ENCODE measurements around the gene SLC30A2. TPM values are rescaled to one million over a fixed set of nuclear protein-coding genes. Genes with fewer than 3 reads are reported as not detected.
A peak's percentile ranks its signal among the peaks of the same experiment; 100 is the strongest.

The SLC30A2 gene
- polyA plus RNA-seq, 3 donors, result not detected

GRCh38 chr1:26021647-26022403 lies 24.1 kb downstream of the SLC30A2 start, which contains the start of gene EXTL1:
Gene EXTL1, plus strand, starts transcription at chr1:26021775. Its CDS starts 872 bp downstream, at chr1:26022647.
- Mint-ChIP-seq H3K9me3 (peaks cover 0 to 4% (median 0%) of the 10 kb centered on the region in 7 donors), H3K27me3 (ENCODE audit: low read depth in 3 of 3) (peaks cover 11 to 32% (median 13%) of the 10 kb centered on the region in 3 donors), H3K27ac (peak within 1 kb of the TSS in 1 of 7 donors; percentile 61), H3K36me3 (peaks cover 0 to 5% of the 10 kb centered on the region in 2 donors), H3K4me1 (peaks cover 19% of the 10 kb centered on the region), H3K4me3 (no peak within 1 kb of the TSS)
- WGBS (ENCODE audit: insufficient coverage), result 75% methylated on average over 15 of the region's 15 CpGs
- no peak within 1 kb of the TSS for H3K4me2 ChIP-seq (replicated peaks; ENCODE audit: extremely low read depth, low read length, poor library complexity, severe bottlenecking)
- peaks cover 0 to 2% of the 10 kb centered on the region in 2 donors for H3K27me3 ChIP-seq (ENCODE audit: control insufficient read depth in 2 of 2, insufficient read depth in 2 of 2, low read length in 2 of 2)
- H3K36me3 ChIP-seq (replicated peaks in 1 of 2; ENCODE audit: control insufficient read depth in 1 of 2, insufficient read depth in 2 of 2, low read length in 2 of 2), result no peaks in the 10 kb centered on the region
- TF ChIP-seq CTCF (IDR thresholded peaks at IDR 0.05), result no peak
- no peaks in the 10 kb centered on the region for H3K9me3 ChIP-seq (replicated peaks in 1 of 2; ENCODE audit: control insufficient read depth in 1 of 2, insufficient read depth in 1 of 2, low read length in 2 of 2)
- intact Hi-C loops (cut with micrococcal nuclease), result no loop called here
- H3K27ac ChIP-seq (ENCODE audit: low read depth in 1 of 2, low read length in 2 of 2), result no peak within 1 kb of the TSS
- no peaks in the 10 kb centered on the region for H3K79me2 ChIP-seq (ENCODE audit: insufficient read depth, low read length)
- no peak within 1 kb of the TSS for H3K4me3 ChIP-seq (replicated peaks in 1 of 3; ENCODE audit: low read depth in 2 of 3, low read length in 3 of 3)
- no peaks in the 10 kb centered on the region for H4K20me1 ChIP-seq (ENCODE audit: insufficient read depth, low read length)
- peaks cover 10 to 15% of the 10 kb centered on the region in 2 donors for H3K4me1 ChIP-seq (ENCODE audit: control insufficient read depth in 1 of 2, insufficient read depth in 2 of 2, low read length in 2 of 2)
- no peak within 1 kb of the TSS for H3K9ac ChIP-seq (ENCODE audit: insufficient read depth, low read length, poor library complexity, severe bottlenecking)
- DNase-seq, result no peak
- H2AFZ ChIP-seq (ENCODE audit: insufficient read depth, low read depth, low read length, poor library complexity, severe bottlenecking), result no peak within 1 kb of the TSS

GRCh38 chr1:26020941-26021646 lies 24.8 kb downstream of the SLC30A2 start:
- peaks cover 0 to 5% of the 10 kb centered on the region in 2 donors for H3K36me3 Mint-ChIP-seq
- no peak overlapping the region for H3K4me2 ChIP-seq (replicated peaks; ENCODE audit: extremely low read depth, low read length, poor library complexity, severe bottlenecking)
- H3K27ac ChIP-seq (ENCODE audit: low read depth in 1 of 2, low read length in 2 of 2), result no peak overlapping the region
- H3K9me3 Mint-ChIP-seq, result peaks cover 0 to 4% (median 0%) of the 10 kb centered on the region in 7 donors
- TF ChIP-seq CTCF (IDR thresholded peaks at IDR 0.05), result no peak
- no peaks in the 10 kb centered on the region for H4K20me1 ChIP-seq (ENCODE audit: insufficient read depth, low read length)
- H3K9me3 ChIP-seq (replicated peaks in 1 of 2; ENCODE audit: control insufficient read depth in 1 of 2, insufficient read depth in 1 of 2, low read length in 2 of 2), result no peaks in the 10 kb centered on the region
- intact Hi-C loops (cut with micrococcal nuclease), result no loop called here
- H3K4me3 ChIP-seq (replicated peaks in 1 of 3; ENCODE audit: low read depth in 2 of 3, low read length in 3 of 3), result no peak overlapping the region
- no peaks in the 10 kb centered on the region for H3K36me3 ChIP-seq (replicated peaks in 1 of 2; ENCODE audit: control insufficient read depth in 1 of 2, insufficient read depth in 2 of 2, low read length in 2 of 2)
- H3K27ac Mint-ChIP-seq, result no peak overlapping the region
- H3K79me2 ChIP-seq (ENCODE audit: insufficient read depth, low read length), result no peaks in the 10 kb centered on the region
- H3K4me3 Mint-ChIP-seq, result no peak overlapping the region
- peaks cover 17 to 22% of the 10 kb centered on the region in 2 donors for H3K4me1 ChIP-seq (ENCODE audit: control insufficient read depth in 1 of 2, insufficient read depth in 2 of 2, low read length in 2 of 2)
- H3K27me3 Mint-ChIP-seq (ENCODE audit: low read depth in 3 of 3), result peaks cover 11 to 32% (median 13%) of the 10 kb centered on the region in 3 donors
- DNase-seq, result no peak
- 74% methylated on average over 4 of the region's 6 CpGs for WGBS (ENCODE audit: insufficient coverage)
- H3K4me1 Mint-ChIP-seq, result peaks cover 26% of the 10 kb centered on the region
- peaks cover 0 to 2% of the 10 kb centered on the region in 2 donors for H3K27me3 ChIP-seq (ENCODE audit: control insufficient read depth in 2 of 2, insufficient read depth in 2 of 2, low read length in 2 of 2)
- H2AFZ ChIP-seq (ENCODE audit: insufficient read depth, low read depth, low read length, poor library complexity, severe bottlenecking), result no peak overlapping the region
- no peak overlapping the region for H3K9ac ChIP-seq (ENCODE audit: insufficient read depth, low read length, poor library complexity, severe bottlenecking)

Measured in CD14-positive monocyte (primary cell).